Measurements from ENCODE around the gene SMIM13.

Gene SMIM13

GRCh38 chr6:11053307-11053706, 40.3 kb upstream of the SMIM13 start:
- TF ChIP-seq EZH2phosphoT487 (IDR thresholded peaks at IDR 0.05; ENCODE audit: low read depth) (no peak), CTCF (IDR thresholded peaks at IDR 0.05; ENCODE audit: low read depth, low read length) (no peak)
- Histone ChIP-seq H4K20me1 (ENCODE audit: insufficient read depth, low read length) (no peaks in the 10 kb centered on the region), H3K36me3 (replicated peaks; ENCODE audit: low read depth, low read length) (no peaks in the 10 kb centered on the region), H3K4me2 (ENCODE audit: low read length) (no peak overlapping the region), H3K4me3 (ENCODE audit: low read length) (no peak overlapping the region), H3K27ac (ENCODE audit: low read length) (no peak overlapping the region), H2AFZ (ENCODE audit: low read depth, low read length) (no peak overlapping the region), H3K79me2 (ENCODE audit: low read length) (no peaks in the 10 kb centered on the region), H3K27me3 (ENCODE audit: low read depth, low read length) (no peaks in the 10 kb centered on the region; the same call in 1 of the 2 replicates), H3K4me1 (ENCODE audit: low read length) (no peaks in the 10 kb centered on the region), H3K9me3 (ENCODE audit: insufficient read depth, low read length) (no peaks in the 10 kb centered on the region), H3K9ac (ENCODE audit: low read length) (no peak overlapping the region)

DNA sequence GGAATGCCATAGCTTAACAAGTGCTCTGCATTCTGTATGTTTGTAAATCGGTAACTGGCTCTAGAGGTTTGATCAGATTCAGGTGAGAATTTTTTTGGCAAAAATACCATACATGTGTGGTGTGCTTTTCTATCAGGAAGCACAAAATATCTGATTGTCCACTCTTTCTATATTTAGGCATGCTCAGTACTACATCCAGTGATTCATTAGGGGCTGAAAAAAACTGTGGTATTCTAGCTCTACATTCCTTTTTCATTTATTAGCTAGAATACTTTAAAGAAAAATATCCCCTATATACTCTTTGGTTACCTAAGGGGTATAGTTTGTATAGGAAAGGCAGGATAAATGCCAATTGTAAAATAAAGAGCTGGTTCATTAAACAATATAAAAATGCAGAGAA, 38.9 kb upstream of the SMIM13 start:
- H4K20me1 ChIP-seq (ENCODE audit: insufficient read depth, low read length): no peaks in the 10 kb centered on the region
- no peak overlapping the region for H2AFZ ChIP-seq (ENCODE audit: low read depth, low read length)
- H3K27ac ChIP-seq (ENCODE audit: low read length): no peak overlapping the region
- H3K79me2 ChIP-seq (ENCODE audit: low read length): no peaks in the 10 kb centered on the region
- H3K4me3 ChIP-seq (ENCODE audit: low read length): no peak overlapping the region
- H3K4me2 ChIP-seq (ENCODE audit: low read length): no peak overlapping the region
- no peaks in the 10 kb centered on the region for H3K27me3 ChIP-seq (ENCODE audit: low read depth, low read length)
- H3K4me1 ChIP-seq (ENCODE audit: low read length): no peaks in the 10 kb centered on the region
- H3K36me3 ChIP-seq (replicated peaks; ENCODE audit: low read depth, low read length): no peaks in the 10 kb centered on the region
- TF ChIP-seq EZH2phosphoT487 (IDR thresholded peaks at IDR 0.05; ENCODE audit: low read depth) (no peak), CTCF (IDR thresholded peaks at IDR 0.05; ENCODE audit: low read depth, low read length) (no peak)
- no peak overlapping the region for H3K9ac ChIP-seq (ENCODE audit: low read length)
- H3K9me3 ChIP-seq (ENCODE audit: insufficient read depth, low read length): no peaks in the 10 kb centered on the region

DNA sequence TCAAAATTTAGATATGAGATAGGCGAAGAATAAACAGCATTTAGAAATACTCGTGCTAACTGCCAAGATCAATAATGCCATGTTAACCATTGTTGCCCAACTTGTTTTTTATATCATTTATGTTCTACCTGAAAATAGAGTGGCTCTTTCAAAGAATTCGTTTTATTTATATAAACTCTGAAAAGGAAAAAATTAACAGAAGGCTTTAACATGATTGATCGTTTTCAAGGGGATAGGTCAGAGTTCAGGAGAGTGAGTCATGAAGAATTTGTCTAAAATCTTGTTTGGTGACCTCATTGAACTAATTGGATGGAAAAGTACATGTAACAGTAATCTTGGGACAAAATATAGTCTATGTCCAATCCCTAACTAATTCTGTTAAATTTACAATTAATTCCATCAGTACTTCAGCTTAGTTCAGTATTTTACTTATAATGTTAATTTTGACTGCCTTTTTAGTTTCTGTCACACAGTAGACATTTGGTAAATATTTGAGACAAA, 38.5 kb upstream of the SMIM13 start:
- H3K4me2 ChIP-seq (ENCODE audit: low read length): no peak overlapping the region
- H3K27ac ChIP-seq (ENCODE audit: low read length): no peak overlapping the region
- no peaks in the 10 kb centered on the region for H3K4me1 ChIP-seq (ENCODE audit: low read length)
- H3K27me3 ChIP-seq (ENCODE audit: low read depth, low read length): no peaks in the 10 kb centered on the region
- no peaks in the 10 kb centered on the region for H3K79me2 ChIP-seq (ENCODE audit: low read length)
- no peak overlapping the region for H2AFZ ChIP-seq (ENCODE audit: low read depth, low read length)
- no peaks in the 10 kb centered on the region for H4K20me1 ChIP-seq (ENCODE audit: insufficient read depth, low read length)
- no peak overlapping the region for H3K4me3 ChIP-seq (ENCODE audit: low read length)
- TF ChIP-seq CTCF (IDR thresholded peaks at IDR 0.05; ENCODE audit: low read depth, low read length): no peak
- TF ChIP-seq EZH2phosphoT487 (IDR thresholded peaks at IDR 0.05; ENCODE audit: low read depth): no peak
- no peaks in the 10 kb centered on the region for H3K36me3 ChIP-seq (replicated peaks; ENCODE audit: low read depth, low read length)
- no peaks in the 10 kb centered on the region for H3K9me3 ChIP-seq (ENCODE audit: insufficient read depth, low read length)
- no peak overlapping the region for H3K9ac ChIP-seq (ENCODE audit: low read length)

DNA sequence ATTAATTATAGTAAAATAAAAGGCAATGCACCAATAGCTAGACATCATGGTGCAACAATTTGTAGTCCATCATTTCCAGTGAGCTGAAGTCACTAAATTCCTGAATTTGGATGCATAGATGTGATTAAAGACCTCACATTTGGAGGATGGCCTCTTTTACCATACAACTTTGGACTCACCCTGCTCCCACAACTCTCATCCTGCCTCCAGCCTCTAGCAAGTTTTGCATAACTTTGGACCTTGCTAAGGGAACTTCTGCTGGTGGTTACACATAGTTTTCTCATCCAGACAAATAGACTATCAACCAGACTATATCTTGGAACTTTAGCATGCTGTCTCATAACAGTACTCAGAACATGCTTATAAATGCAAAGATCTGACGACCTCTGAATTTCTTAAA, 36.8 kb upstream of the SMIM13 start:
- Histone ChIP-seq H3K9me3 (ENCODE audit: insufficient read depth, low read length) (no peaks in the 10 kb centered on the region), H3K27me3 (ENCODE audit: low read depth, low read length) (no peaks in the 10 kb centered on the region), H2AFZ (ENCODE audit: low read depth, low read length) (no peak overlapping the region), H3K4me2 (ENCODE audit: low read length) (no peak overlapping the region), H3K4me3 (ENCODE audit: low read length) (no peak overlapping the region), H3K9ac (ENCODE audit: low read length) (no peak overlapping the region), H3K79me2 (ENCODE audit: low read length) (no peaks in the 10 kb centered on the region), H3K36me3 (replicated peaks; ENCODE audit: low read depth, low read length) (no peaks in the 10 kb centered on the region), H4K20me1 (ENCODE audit: insufficient read depth, low read length) (no peaks in the 10 kb centered on the region), H3K27ac (ENCODE audit: low read length) (no peak overlapping the region), H3K4me1 (ENCODE audit: low read length) (no peaks in the 10 kb centered on the region)
- TF ChIP-seq EZH2phosphoT487 (IDR thresholded peaks at IDR 0.05; ENCODE audit: low read depth) (no peak), CTCF (IDR thresholded peaks at IDR 0.05; ENCODE audit: low read depth, low read length) (no peak)
